HG03066 (cell line): Measurements from ENCODE around the gene AGAP1.

Source experiments
- ATAC-seq: cut with Tn5 transposase; IDR thresholded peaks from one replicate; pipeline ENCODE4 v1.9.1; 2021; ENCODE audit warnings: low read depth; ENCODE audit not compliant: unreplicated experiment

The AGAP1 gene

DNA sequence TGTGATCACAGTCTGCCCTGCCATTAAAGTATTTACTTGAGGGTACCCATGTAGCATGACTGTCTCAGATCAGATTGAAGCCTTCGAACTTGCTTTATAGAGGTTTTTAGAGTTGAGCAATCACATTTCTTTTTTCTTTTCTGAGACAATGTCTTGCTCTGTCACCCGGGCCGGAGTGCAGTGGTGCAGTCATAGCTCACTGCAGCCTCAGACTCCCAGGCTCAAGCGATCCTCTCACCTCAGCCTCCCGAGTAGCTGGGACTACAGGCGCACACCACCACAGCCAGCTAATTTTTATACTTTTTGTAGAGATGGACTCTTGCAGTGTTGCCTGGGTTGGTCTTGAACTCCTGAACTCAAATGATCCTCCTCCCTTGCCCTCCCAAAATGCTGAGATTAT lies 153.4 kb downstream of the AGAP1 start:
- ATAC-seq: no peak

- no peak for ATAC-seq
Measured at GRCh38 chr2:235647877-235648276, 154.0 kb downstream of the AGAP1 start.

GRCh38 chr2:235649418-235649817 lies 155.6 kb downstream of the AGAP1 start:
- ATAC-seq: no peak

DNA sequence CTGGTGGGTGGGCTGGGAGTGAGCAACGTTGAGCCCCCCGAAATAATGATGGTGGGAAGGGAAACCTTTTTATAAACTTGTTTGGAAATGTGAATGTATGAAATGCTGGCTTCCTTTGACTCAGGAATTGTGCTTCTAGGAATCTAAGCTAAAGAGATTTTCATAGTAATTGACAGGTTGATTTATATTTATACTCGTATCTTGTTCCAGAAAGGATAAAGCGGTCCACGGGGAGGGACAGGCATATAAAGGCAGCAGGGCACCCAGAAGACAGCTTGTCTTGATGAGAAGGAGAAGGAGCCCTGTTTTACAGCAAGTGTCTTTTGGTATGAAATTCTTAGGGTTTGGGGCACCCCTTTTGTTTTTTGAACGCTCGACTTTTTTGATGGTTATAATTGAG lies 157.8 kb downstream of the AGAP1 start:
- ATAC-seq: no peak

GRCh38 chr2:235654103-235654813 lies 160.4 kb downstream of the AGAP1 start:
- ATAC-seq: no peak

DNA sequence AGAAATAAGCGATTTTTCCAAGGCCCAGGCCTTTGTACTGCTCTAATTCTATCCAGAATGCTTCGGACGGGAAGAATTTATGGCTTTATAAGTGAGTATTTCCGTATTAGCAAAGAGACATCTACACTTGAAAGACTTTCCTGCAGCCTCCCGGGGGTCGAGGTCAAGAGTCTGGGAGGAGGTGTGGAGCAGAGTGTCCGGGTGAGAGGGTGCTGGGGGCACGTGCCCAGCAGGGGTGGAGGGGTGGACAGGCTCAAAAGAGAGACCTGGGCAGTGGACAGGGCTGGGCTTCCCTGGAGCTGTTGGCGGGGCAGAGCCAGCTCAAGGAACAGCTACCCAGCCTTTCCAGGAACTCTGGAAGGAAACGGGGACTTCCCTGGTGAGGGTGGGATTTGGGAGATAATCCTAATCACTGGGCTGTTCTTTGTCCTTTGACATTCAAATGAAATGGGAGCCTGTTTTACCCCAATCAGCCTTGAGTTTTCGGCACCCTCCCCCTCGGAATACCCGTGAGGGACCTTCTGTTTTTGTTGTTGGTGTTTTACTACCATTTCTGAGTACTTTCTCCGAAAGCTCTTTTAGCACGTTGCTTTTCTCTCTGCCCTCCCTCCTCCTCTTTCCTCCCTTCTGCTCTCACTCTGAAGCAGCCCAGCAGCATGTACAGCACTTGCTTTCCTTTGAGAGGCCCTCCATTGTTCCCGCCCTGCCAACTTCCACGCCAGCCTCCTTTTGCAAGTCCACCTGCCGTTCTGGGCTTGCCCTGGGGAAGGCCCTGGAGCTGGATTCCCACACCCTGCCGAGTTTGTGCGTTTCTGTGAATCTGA lies 164.7 kb downstream of the AGAP1 start:
- ATAC-seq: no peak

DNA sequence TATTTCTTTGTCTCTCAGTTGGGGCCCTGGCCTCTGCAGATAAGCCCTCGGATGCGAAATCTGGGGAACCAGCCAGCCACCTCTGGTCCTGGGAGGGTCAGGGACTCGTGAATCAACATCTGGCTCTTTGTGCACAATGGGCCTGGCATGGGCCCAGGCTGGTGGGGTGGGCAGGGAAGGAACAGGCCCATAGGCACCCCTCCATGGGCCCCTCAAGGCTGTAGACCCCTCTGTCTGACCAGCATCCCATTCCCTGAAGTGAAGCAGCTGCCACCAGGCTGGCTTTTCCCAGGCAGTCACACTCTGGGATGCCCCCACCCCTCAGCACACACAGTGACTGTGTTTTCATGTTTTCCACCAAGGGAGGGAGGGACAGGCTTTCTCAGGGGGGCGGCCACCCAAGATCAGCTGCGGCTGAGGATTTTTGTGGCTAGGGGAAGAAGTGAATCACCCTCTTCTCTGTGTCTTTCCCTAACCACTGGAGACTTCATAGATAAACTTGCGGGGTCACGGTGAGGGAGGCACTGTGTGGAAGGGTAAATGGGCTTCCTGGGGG lies 166.0 kb downstream of the AGAP1 start:
- no peak for ATAC-seq

DNA sequence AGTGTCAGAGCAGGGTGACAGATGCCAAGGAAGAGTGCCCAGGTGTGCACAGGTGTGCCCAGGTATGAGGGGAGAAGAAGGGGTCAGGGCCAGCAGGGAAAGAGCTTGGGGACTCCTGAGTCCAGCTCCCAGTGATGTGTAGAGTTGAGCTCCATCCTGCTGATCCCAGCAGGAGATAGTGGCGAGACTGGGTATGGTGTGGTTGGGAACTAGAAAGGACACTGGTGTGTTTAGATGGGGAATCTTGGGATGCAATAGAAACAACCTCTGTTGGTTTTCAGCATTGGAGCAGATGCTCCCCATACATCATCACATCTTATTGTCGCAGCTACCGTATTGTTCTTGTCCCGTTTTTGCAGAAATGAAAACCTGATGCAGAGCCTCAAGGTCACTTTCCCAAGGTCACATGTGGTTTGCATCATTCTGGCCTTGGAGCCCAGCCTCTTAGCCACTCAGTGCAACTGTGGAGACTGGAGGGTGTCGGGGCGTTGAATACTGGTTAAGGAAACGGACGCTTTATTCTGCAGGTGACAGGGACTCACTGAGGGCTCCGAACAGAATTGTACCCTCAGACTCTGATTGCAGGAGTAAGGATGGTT lies 166.7 kb downstream of the AGAP1 start:
- no peak for ATAC-seq

DNA sequence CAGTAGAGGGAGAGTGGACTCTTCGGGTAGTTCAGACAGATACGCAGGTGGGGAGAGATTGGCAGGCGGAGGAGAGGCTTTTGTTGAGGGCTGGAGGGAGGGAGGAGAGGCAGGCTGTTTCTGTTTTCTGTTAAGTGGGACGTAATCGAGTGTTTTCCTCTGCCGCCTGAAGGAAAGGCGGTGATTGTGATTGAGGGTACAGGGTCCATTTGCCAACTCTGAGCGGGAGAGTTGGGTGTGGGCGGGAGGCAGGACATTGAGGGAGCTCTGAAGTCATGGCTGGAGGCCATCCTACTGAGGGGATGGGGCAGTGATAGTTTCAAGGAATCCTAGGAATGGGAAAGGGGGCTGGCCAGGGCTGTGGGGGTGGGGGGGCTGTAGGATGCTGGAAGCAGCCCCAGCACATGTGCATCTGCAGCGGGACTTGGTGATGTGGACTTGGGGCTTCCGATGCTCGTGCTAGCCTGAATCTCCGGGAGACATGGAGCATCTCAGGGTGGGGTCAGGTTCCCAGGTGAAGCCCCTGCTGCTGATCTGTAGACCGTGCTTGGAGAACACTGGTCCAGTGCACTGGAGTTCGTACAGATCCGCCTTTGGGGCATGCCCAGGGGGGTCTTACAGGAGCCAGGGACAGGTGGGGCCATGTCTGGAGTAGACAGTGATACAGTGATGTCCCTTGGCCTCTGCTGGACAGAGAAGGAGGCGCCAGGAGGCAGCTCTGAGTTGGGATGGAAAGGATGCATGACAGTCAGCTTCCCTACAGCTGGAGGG lies 167.5 kb downstream of the AGAP1 start:
- no peak for ATAC-seq

- ATAC-seq: no peak
Measured at GRCh38 chr2:235661952-235662351, 168.1 kb downstream of the AGAP1 start.

DNA sequence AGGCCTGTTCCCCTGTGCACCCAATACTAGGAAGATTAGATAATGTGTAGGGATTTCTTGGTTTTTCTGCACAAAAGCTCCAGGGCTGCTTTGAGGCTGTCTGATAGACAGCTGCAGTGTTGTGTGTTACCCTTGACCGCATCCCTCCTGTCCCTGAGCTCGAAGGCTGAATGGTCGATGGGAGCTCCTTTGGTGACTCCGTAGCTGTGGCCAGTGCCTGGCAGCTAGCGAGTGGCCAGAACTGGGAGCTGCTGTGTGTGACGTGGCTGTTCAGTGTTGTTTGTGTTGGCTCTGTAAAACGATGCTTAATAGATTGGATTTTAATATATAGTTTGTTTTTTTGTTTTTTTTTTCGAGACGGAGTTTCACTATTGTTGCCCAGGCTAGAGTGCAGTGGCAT lies 170.0 kb downstream of the AGAP1 start:
- ATAC-seq: no peak

GRCh38 chr2:235665661-235666212 lies 171.9 kb downstream of the AGAP1 start:
- no peak for ATAC-seq

- ATAC-seq: no peak
Measured at GRCh38 chr2:235666213-235666781, 172.5 kb downstream of the AGAP1 start.

GRCh38 chr2:235668782-235669181 lies 174.9 kb downstream of the AGAP1 start:
- no peak for ATAC-seq

- ATAC-seq: no peak
Measured at GRCh38 chr2:235669269-235669831, 175.5 kb downstream of the AGAP1 start.

DNA sequence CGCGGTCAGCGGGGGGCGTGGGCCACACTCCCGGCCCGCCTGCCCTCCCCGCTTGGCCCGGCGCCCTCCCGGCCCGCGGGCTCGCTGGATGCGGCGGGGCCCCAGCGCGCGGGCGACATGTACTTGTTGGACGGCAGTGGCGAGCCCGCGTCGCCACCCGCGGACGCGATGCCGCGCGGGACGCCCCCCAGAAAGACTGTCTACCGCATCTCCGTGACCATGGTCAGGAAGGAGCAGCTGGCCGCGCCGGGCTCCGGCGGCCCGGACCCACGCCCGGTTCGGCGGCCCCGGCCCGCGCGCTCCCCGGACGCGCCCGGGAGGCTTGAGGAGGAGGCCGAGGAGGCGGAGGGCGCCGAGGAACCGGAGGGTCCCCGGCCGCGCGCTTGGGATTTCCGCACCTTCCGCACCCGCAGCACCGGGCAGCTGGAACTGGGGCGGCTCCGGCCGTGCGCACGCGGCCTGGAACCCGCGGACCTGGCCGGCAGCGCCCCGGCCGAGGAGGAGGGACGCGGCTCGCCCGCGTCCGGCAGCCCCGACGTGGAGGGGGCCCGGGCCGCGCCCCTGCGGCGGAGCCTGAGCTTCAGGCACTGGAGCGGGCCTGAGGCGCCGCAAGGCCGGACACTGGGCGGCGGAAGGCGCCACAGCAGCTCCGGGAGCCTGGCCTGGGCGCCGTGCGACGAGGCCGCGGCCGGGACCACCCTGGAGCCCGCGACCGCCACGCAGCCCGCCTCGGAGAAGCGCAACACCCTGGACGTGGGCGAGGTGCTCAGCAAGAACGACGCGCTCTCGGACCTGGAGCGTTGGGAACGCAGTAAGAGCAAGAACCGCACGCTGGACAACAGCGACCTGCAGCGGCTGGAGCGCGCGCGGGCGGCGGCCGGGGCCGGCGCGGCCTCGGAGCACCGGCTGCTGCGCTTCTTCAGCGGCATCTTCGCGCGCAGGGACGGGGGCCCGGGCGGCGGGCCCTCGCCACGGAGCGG lies 176.4 kb downstream of the AGAP1 start:
- ATAC-seq: no peak

GRCh38 chr2:235670974-235671787 lies 177.3 kb downstream of the AGAP1 start:
- ATAC-seq: no peak

- ATAC-seq: no peak
Measured at GRCh38 chr2:235672720-235673119, 178.9 kb downstream of the AGAP1 start.
